A549 (cell line): ENCODE results near the gene FKBP8. TPM values are rescaled to one million over a fixed set of nuclear protein-coding genes. Genes with fewer than 3 reads are reported as not detected.
"Not testable (repeated sequence)": the region's sequence is repeated elsewhere in the genome, so short reads cannot be mapped to it uniquely, and the experiment has no call there.

Experiments
- ATAC-seq, 2 experiments: fragments of 200-7000 bp in 1 of 2; fragments of >200 bp in 1 of 2; cut with Nextera tagmentation in 1 of 2; cut with Tn5 transposase in 1 of 2; 3 replicates each; pipeline versions ENCODE4 v1.8.0 to v1.9.1; 2018 to 2020; ENCODE audit warnings: mild to moderate bottlenecking in 1 of 2, moderate library complexity in 1 of 2
- CTCF ChIA-PET: fragments of 300-600 bp; sonication (Branson Sonifier 250); formaldehyde crosslinking; extraction: SDS; loops from one replicate; lab custom pipeline; 2021; ENCODE audit warnings: antibody characterized with exemption, inconsistent platforms; lab: Yijun Ruan, JAX
- POLR2A ChIA-PET: fragments of 350-600 bp; formaldehyde crosslinking; extraction: SDS; loops from one replicate; lab custom pipeline; 2021; ENCODE audit warnings: antibody characterized with exemption, inconsistent platforms; lab: Yijun Ruan, JAX
- DNase-seq, 2 experiments: peaks; one replicate each; pipeline versions ENCODE4 v3.0.0 to v3.0.0-alpha.2; 2011 to 2016; ENCODE audit warnings: low read depth in 1 of 2, low spot score in 1 of 2
- FAIRE-seq: peaks from 2 replicates; lab custom pipeline; 2011; peaks lifted over from hg19 to GRCh38; lab: Jason Lieb, UNC
- H3K27ac ChIP-seq, 2 experiments: fragments of >200 bp; sonication (Bioruptor Twin); formaldehyde crosslinking; 3 replicates each; pipeline ENCODE4 v1.5.1; 2016 to 2017
- H3K4me1 ChIP-seq: fragments of >200 bp; sonication (Bioruptor Twin); formaldehyde crosslinking; 3 replicates; pipeline ENCODE4 v1.6.1; 2016
- H3K4me2 ChIP-seq: fragments of >200 bp; sonication (Bioruptor Twin); formaldehyde crosslinking; 3 replicates; pipeline ENCODE4 v1.6.1; 2016
- H3K4me3 ChIP-seq: fragments of >200 bp; sonication (Bioruptor Twin); formaldehyde crosslinking; 3 replicates; pipeline ENCODE4 v1.5.1; 2016
- H3K9me3 ChIP-seq: fragments of >200 bp; sonication (Bioruptor Twin); formaldehyde crosslinking; 3 replicates; pipeline ENCODE4 v1.6.1; 2016
- CBX2 ChIP-seq: fragments of 200-600 bp; sonication (generic); IDR thresholded peaks from 2 replicates; pipeline ENCODE4 v1.6.1; 2016; ENCODE audit warnings: low read depth, mild to moderate bottlenecking, borderline replicate concordance
- CBX8 ChIP-seq: fragments of 200-600 bp; sonication (generic); IDR thresholded peaks from 2 replicates; pipeline ENCODE4 v1.6.1; 2016
- HEYL ChIP-seq: fragments of 250-450 bp; sonication (Bioruptor Pico); IDR thresholded peaks from 2 replicates; pipeline ENCODE4 v1.8.0; 2021; ENCODE audit warnings: mild to moderate bottlenecking, moderate library complexity
- JUN ChIP-seq, 2 experiments: fragments of >200 bp; sonication (Bioruptor Twin); formaldehyde crosslinking; IDR thresholded peaks; 2 replicates in 1 of 2; 3 replicates in 1 of 2; pipeline ENCODE4 v1.6.1; 2016 to 2017
- MAZ ChIP-seq: fragments of 150-350 bp; IDR thresholded peaks from 2 replicates; pipeline ENCODE4 v1.6.1; 2014; ENCODE audit warnings: antibody characterized with exemption, low read depth, low read length, borderline replicate concordance
- POLR2AphosphoS2 ChIP-seq: conservative IDR thresholded peaks from 2 replicates; pipeline ENCODE4 v1.6.1; 2012; ENCODE audit warnings: low read length, improper control_type of control experiment, inconsistent platforms
- WGBS: methylation state at CpG from one replicate; pipeline ENCODE4 v1.1.6; 2017; ENCODE audit errors: missing lambda C conversion rate; 5-methylcytosine and 5-hydroxymethylcytosine counted together
- polyA plus RNA-seq, 4 experiments: library from polyadenylated mRNA; depleted of rRNA in 3 of 4; stranded (reverse); fragments of >200 nt; fragmentation: RNase III in 1 of 4; extraction: RNeasy Plus Mini Kit Qiagen cat#74134 plus additional on column Dnase treatment in 1 of 4; gene quantifications; 2 replicates in 3 of 4; 3 replicates in 1 of 4; pipeline ENCODE4 v1.2.3, GENCODE V29; 2011 to 2017
- TF ChIP-seq, protein P1 (sequence below): fragments of >200 bp; sonication (Bioruptor Twin); formaldehyde crosslinking; IDR thresholded peaks from 3 replicates; pipeline ENCODE4 v1.5.1; 2016
- TF ChIP-seq, protein P2 (sequence below): fragments of 250-450 bp; sonication (Bioruptor Pico); IDR thresholded peaks from 2 replicates; pipeline ENCODE4 v1.5.0; 2021; ENCODE audit warnings: mild to moderate bottlenecking, moderate library complexity, borderline replicate concordance
- TF ChIP-seq, protein P3 (sequence below): fragments of 450-650 bp; IDR thresholded peaks from 2 replicates; pipeline ENCODE4 v1.6.1; 2014; ENCODE audit warnings: antibody characterized with exemption
- TF ChIP-seq, protein P4 (sequence below): fragments of >200 bp; sonication (Bioruptor Twin); formaldehyde crosslinking; IDR thresholded peaks from 3 replicates; pipeline ENCODE4 v1.6.1; 2016

FKBP8 gene
- polyA plus RNA-seq, 2 of the 4 experiments (the other 2 are of a cell fraction) = 56.1 to 123 TPM

DNA sequence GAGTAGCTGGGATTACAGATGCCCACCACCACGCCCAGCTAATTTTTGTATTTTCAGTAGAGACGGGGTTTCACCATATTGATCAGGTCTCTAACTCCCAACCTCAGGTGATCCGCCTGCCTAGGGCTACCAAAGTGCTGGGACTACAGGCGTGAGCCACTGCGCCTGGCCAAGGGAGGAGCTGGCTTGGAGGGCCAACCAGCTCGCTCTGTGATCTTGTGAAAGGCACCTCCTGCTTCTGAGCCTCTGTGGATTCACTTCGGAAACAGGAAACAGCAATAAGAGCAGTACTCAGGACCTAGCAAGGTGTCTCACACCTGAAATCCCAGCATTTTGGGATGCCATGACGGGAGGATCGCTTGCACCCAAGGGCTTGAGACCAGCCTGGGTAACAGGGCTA, 19.5 kb downstream of the FKBP8 start:
- WGBS = 86% methylated on average over 6 of the region's 9 CpGs
- TF ChIP-seq, protein P1, sequence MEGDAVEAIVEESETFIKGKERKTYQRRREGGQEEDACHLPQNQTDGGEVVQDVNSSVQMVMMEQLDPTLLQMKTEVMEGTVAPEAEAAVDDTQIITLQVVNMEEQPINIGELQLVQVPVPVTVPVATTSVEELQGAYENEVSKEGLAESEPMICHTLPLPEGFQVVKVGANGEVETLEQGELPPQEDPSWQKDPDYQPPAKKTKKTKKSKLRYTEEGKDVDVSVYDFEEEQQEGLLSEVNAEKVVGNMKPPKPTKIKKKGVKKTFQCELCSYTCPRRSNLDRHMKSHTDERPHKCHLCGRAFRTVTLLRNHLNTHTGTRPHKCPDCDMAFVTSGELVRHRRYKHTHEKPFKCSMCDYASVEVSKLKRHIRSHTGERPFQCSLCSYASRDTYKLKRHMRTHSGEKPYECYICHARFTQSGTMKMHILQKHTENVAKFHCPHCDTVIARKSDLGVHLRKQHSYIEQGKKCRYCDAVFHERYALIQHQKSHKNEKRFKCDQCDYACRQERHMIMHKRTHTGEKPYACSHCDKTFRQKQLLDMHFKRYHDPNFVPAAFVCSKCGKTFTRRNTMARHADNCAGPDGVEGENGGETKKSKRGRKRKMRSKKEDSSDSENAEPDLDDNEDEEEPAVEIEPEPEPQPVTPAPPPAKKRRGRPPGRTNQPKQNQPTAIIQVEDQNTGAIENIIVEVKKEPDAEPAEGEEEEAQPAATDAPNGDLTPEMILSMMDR = no peak
- TF ChIP-seq HEYL (CRISPR knock-in tag) (no peak), POLR2AphosphoS2 (no peak), CBX2 (no peak), CBX8 (no peak), MAZ (no peak)
- TF ChIP-seq, protein P2, sequence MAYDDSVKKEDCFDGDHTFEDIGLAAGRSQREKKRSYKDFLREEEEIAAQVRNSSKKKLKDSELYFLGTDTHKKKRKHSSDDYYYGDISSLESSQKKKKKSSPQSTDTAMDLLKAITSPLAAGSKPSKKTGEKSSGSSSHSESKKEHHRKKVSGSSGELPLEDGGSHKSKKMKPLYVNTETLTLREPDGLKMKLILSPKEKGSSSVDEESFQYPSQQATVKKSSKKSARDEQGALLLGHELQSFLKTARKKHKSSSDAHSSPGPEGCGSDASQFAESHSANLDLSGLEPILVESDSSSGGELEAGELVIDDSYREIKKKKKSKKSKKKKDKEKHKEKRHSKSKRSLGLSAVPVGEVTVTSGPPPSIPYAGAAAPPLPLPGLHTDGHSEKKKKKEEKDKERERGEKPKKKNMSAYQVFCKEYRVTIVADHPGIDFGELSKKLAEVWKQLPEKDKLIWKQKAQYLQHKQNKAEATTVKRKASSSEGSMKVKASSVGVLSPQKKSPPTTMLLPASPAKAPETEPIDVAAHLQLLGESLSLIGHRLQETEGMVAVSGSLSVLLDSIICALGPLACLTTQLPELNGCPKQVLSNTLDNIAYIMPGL (CRISPR knock-in tag) = no peak
- TF ChIP-seq, protein P3, sequence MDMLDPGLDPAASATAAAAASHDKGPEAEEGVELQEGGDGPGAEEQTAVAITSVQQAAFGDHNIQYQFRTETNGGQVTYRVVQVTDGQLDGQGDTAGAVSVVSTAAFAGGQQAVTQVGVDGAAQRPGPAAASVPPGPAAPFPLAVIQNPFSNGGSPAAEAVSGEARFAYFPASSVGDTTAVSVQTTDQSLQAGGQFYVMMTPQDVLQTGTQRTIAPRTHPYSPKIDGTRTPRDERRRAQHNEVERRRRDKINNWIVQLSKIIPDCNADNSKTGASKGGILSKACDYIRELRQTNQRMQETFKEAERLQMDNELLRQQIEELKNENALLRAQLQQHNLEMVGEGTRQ = no peak
- FAIRE-seq = no peak
- CTCF ChIA-PET = interaction anchor here (1.3 to 1.6 kb wide), 3 partner anchors 53 to 65 kb away, joined by 3 to 6 read pairs (median 5); partner anchors contain the start of gene REX1BD
- DNase-seq = no peak
- H3K4me2 ChIP-seq = no peak overlapping the region
- no peak overlapping the region for H3K4me3 ChIP-seq
- no peaks in the 10 kb centered on the region for H3K9me3 ChIP-seq
- no peak for ATAC-seq
- peaks cover 9% of the 10 kb centered on the region for H3K4me1 ChIP-seq
- H3K27ac ChIP-seq = no peak overlapping the region
- POLR2A ChIA-PET = no interaction called here

DNA sequence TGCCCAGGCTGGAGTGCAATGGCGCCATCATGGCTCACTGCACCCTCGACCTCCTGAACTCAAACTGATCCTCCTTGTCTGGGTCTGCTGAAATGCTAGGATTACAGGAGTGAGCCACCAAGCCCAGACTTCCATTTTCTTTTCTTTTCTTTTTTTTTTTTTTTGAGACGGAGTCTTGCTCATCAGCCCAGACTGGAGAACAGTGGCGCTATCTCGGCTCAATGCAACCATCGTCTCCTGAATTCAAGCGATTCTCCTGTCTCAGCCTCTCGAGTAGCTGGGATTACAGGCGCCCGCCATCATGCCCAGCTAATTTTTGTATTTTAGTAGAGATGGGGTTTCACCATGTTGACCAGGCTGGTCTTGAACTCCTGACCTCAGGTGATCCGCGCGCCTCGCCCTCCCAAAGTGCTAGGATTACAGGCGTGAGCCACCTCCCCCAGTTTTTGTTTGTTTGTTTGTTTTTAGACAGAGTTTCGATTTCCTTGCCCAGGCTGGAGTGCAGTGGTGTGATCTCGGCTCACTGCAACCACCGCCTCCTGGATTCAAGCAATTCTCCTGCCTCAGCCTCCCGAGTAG, 20.4 kb downstream of the FKBP8 start:
- not testable (repeated sequence) for H3K9me3 ChIP-seq, ATAC-seq, FAIRE-seq, H3K4me1 ChIP-seq, DNase-seq
- POLR2A ChIA-PET = interaction anchor here (0.7 kb wide), 1 partner anchor 37 kb away, joined by 3 read pairs; no protein-coding TSS in a partner anchor
- WGBS = 80% methylated on average over 19 of the region's 19 CpGs
- H3K4me3 ChIP-seq = peak overlapping the region; percentile 32
- H3K4me2 ChIP-seq = peak overlapping the region; percentile 50
- CTCF ChIA-PET = interaction anchor here (0.7 to 1.3 kb wide), 4 partner anchors 62 to 454 kb away, joined by 3 to 6 read pairs (median 4); no protein-coding TSS in a partner anchor
- 0 out of 5 replicates have a peak, but pooled peaks of 1 of the 2 experiments have one; percentile 27 for TF ChIP-seq JUN (IDR thresholded peaks at IDR 0.05)
- TF ChIP-seq, protein P4, sequence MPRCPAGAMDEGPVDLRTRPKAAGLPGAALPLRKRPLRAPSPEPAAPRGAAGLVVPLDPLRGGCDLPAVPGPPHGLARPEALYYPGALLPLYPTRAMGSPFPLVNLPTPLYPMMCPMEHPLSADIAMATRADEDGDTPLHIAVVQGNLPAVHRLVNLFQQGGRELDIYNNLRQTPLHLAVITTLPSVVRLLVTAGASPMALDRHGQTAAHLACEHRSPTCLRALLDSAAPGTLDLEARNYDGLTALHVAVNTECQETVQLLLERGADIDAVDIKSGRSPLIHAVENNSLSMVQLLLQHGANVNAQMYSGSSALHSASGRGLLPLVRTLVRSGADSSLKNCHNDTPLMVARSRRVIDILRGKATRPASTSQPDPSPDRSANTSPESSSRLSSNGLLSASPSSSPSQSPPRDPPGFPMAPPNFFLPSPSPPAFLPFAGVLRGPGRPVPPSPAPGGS = peak; percentile 0; the same call in 1 of the 3 replicates
- TF ChIP-seq, protein P1 = peak; percentile 13; the same call in 2 of the 3 replicates
- peak overlapping the region; percentile 51 to 75 for H3K27ac ChIP-seq
